SK-N-SH (cell line): ENCODE measurements around the gene CENPF. TPM values are rescaled to one million over a fixed set of nuclear protein-coding genes. Genes with fewer than 3 reads are reported as not detected.

ENCODE experiments used
- CTCF ChIA-PET: fragments of 300-600, 350-600 bp; formaldehyde crosslinking; extraction: SDS; loops from one replicate; lab custom pipeline; 2021; lab: Yijun Ruan, JAX
- POLR2A ChIA-PET: fragments of 350-600 bp; sonication (Branson Sonifier 250); formaldehyde crosslinking; extraction: SDS; loops from one replicate; lab custom pipeline; 2020; ENCODE audit warnings: antibody characterized with exemption, inconsistent platforms; lab: Yijun Ruan, JAX
- DNase-seq: peaks from one replicate; pipeline ENCODE4 v3.0.0; 2012
- H2AFZ ChIP-seq: fragments of 200-600 bp; sonication (generic); 2 replicates; pipeline ENCODE4 v1.8.1; 2016; ENCODE audit warnings: antibody characterized with exemption, mild to moderate bottlenecking, low read depth
- H3F3A ChIP-seq: fragments of 200-600 bp; sonication (generic); replicated peaks from 2 replicates; pipeline ENCODE3; 2016; ENCODE audit warnings: antibody characterized with exemption, mild to moderate bottlenecking; ENCODE audit not compliant: insufficient read depth
- H3K27ac ChIP-seq, 2 experiments: fragments of 200-500 bp in 1 of 2; fragments of 200-600 bp in 1 of 2; sonication (Bioruptor generic) in 1 of 2; sonication (generic), shearing (Covaris generic) in 1 of 2; 2 replicates each; pipeline versions ENCODE4 v1.5.1 to v1.6.1; 2014 to 2016; ENCODE audit warnings: low read depth in 2 of 2, inconsistent platforms in 1 of 2, low read length in 1 of 2, mild to moderate bottlenecking in 1 of 2, mixed read lengths in 1 of 2
- H3K27me3 ChIP-seq: fragments of 200-600 bp; sonication (generic), shearing (Covaris generic); 2 replicates; pipeline ENCODE4 v1.6.1; 2016; ENCODE audit warnings: mixed run types; ENCODE audit not compliant: insufficient read depth
- H3K36me3 ChIP-seq, 2 experiments: fragments of 200-500 bp in 1 of 2; fragments of 200-600 bp in 1 of 2; sonication (Bioruptor generic) in 1 of 2; sonication (generic) in 1 of 2; replicated peaks in 1 of 2; 2 replicates each; pipeline versions ENCODE3 to v1.5.1; 2014 to 2016; ENCODE audit warnings: low read length in 1 of 2, mild to moderate bottlenecking in 1 of 2; ENCODE audit not compliant: insufficient read depth in 2 of 2, control insufficient read depth in 1 of 2
- H3K4me1 ChIP-seq, 2 experiments: fragments of 200-500 bp in 1 of 2; fragments of 200-600 bp in 1 of 2; sonication (Bioruptor generic) in 1 of 2; sonication (generic), shearing (Covaris generic) in 1 of 2; 2 replicates each; pipeline versions ENCODE4 v1.5.1 to v1.6.1; 2014 to 2016; ENCODE audit warnings: low read depth in 1 of 2, low read length in 1 of 2, mixed run types in 1 of 2; ENCODE audit not compliant: insufficient read depth in 2 of 2, control insufficient read depth in 1 of 2
- H3K4me2 ChIP-seq: fragments of 200-600 bp; sonication (generic), shearing (Covaris generic); 2 replicates; pipeline ENCODE4 v1.6.1; 2017; ENCODE audit warnings: mixed run types
- H3K4me3 ChIP-seq, 2 experiments: fragments of 200-500 bp in 1 of 2; fragments of 200-600 bp in 1 of 2; sonication (Bioruptor generic) in 1 of 2; sonication (generic), shearing (Covaris generic) in 1 of 2; 2 replicates each; pipeline versions ENCODE4 v1.5.1 to v1.8.1; 2014 to 2016; ENCODE audit warnings: low read depth in 2 of 2, inconsistent platforms in 1 of 2, low read length in 1 of 2, mild to moderate bottlenecking in 1 of 2, mixed read lengths in 1 of 2, moderate library complexity in 1 of 2
- H3K79me2 ChIP-seq: fragments of 200-600 bp; sonication (generic); 2 replicates; pipeline ENCODE4 v1.8.1; 2017; ENCODE audit warnings: mild to moderate bottlenecking; ENCODE audit not compliant: insufficient read depth
- H3K9ac ChIP-seq: fragments of 200-600 bp; sonication (generic); 2 replicates; pipeline ENCODE4 v1.6.1; 2017; ENCODE audit warnings: mixed run types
- H3K9me2 ChIP-seq: fragments of 200-600 bp; sonication (generic); 2 replicates; pipeline ENCODE4 v1.6.1; 2017; ENCODE audit warnings: mixed run types
- H3K9me3 ChIP-seq: fragments of 200-600 bp; sonication (generic); 2 replicates; pipeline ENCODE4 v1.6.1; 2017; ENCODE audit warnings: mixed run types, mild to moderate bottlenecking, moderate library complexity
- H4K20me1 ChIP-seq: fragments of 200-600 bp; sonication (generic); 2 replicates; pipeline ENCODE4 v1.6.1; 2017; ENCODE audit warnings: mild to moderate bottlenecking, mixed run types; ENCODE audit not compliant: insufficient read depth
- ELF1 ChIP-seq: IDR thresholded peaks from 2 replicates; pipeline ENCODE4 v1.4.0; 2012
- EP300 ChIP-seq, 2 experiments: IDR thresholded peaks; 2 replicates each; pipeline versions ENCODE4 v1.4.0 to v1.6.1; 2012; ENCODE audit warnings: borderline replicate concordance in 1 of 2, low read depth in 1 of 2, low read length in 1 of 2
- EZH2phosphoT487 ChIP-seq: fragments of 200-600 bp; sonication (generic); IDR thresholded peaks from 2 replicates; pipeline ENCODE4 v1.6.1; 2017; ENCODE audit warnings: low read depth, mixed run types, mild to moderate bottlenecking, antibody characterized with exemption, moderate library complexity, borderline replicate concordance
- FOSL2 ChIP-seq: IDR thresholded peaks from 2 replicates; pipeline ENCODE4 v1.4.0; 2012; ENCODE audit warnings: low read depth, mild to moderate bottlenecking, moderate library complexity, borderline replicate concordance
- MAX ChIP-seq: IDR thresholded peaks from 2 replicates; pipeline ENCODE4 v1.4.0; 2012; ENCODE audit warnings: low read depth
- MEF2A ChIP-seq: IDR thresholded peaks from 2 replicates; pipeline ENCODE4 v1.4.0; 2012; ENCODE audit warnings: low read depth, borderline replicate concordance
- NRF1 ChIP-seq: IDR thresholded peaks from 2 replicates; pipeline ENCODE4 v1.6.1; 2012; ENCODE audit warnings: low read depth, mild to moderate bottlenecking, low read length
- POLR2AphosphoS5 ChIP-seq: IDR thresholded peaks from 2 replicates; pipeline ENCODE4 v1.6.1; 2012; ENCODE audit warnings: low read depth, low read length
- RAD21 ChIP-seq: IDR thresholded peaks from 2 replicates; pipeline ENCODE4 v1.6.1; 2012; ENCODE audit warnings: mild to moderate bottlenecking, low read length
- REST ChIP-seq: IDR thresholded peaks from 2 replicates; pipeline ENCODE4 v1.6.1; 2012; ENCODE audit warnings: mild to moderate bottlenecking, low read depth, low read length, moderate library complexity
- RFX5 ChIP-seq: IDR thresholded peaks from 2 replicates; pipeline ENCODE4 v1.6.1; 2012; ENCODE audit warnings: mild to moderate bottlenecking, improper control_type of control experiment, low read length
- RXRA ChIP-seq: IDR thresholded peaks from 2 replicates; pipeline ENCODE4 v1.4.0; 2012; ENCODE audit warnings: low read depth, mild to moderate bottlenecking, borderline replicate concordance
- SIN3A ChIP-seq: IDR thresholded peaks from 2 replicates; pipeline ENCODE4 v1.6.1; 2012; ENCODE audit warnings: low read depth, mild to moderate bottlenecking, low read length, moderate library complexity, borderline replicate concordance
- TAF1 ChIP-seq: IDR thresholded peaks from 2 replicates; pipeline ENCODE4 v1.6.1; 2012; ENCODE audit warnings: low read depth, mild to moderate bottlenecking, low read length, moderate library complexity, borderline replicate concordance
- TEAD4 ChIP-seq: IDR thresholded peaks from 2 replicates; pipeline ENCODE4 v1.4.0; 2012; ENCODE audit warnings: mild to moderate bottlenecking, borderline replicate concordance; ENCODE audit not compliant: insufficient read depth
- YY1 ChIP-seq: IDR thresholded peaks from 2 replicates; pipeline ENCODE4 v1.4.0; 2012; ENCODE audit warnings: low read depth, mild to moderate bottlenecking
- WGBS: methylation state at CpG from one replicate; pipeline ENCODE4 v1.1.6; 2017; ENCODE audit warnings: low lambda C conversion rate; 5-methylcytosine and 5-hydroxymethylcytosine counted together
- polyA plus RNA-seq, 3 experiments: library from polyadenylated mRNA; depleted of rRNA; stranded (reverse); fragments of >200 nt; gene quantifications; 2 replicates each; pipeline ENCODE4 v1.2.3, GENCODE V29; 2012

Gene CENPF
- polyA plus RNA-seq, 1 of the 3 experiments (the other 2 are of a cell fraction) = 14.5 TPM

GRCh38 chr1:214633686-214634085 lies 30.7 kb downstream of the CENPF start:
- no peak overlapping the region for H2AFZ ChIP-seq
- H3K9ac ChIP-seq = no peak overlapping the region
- no peaks in the 10 kb centered on the region for H4K20me1 ChIP-seq
- ChIA-PET CTCF (interaction anchor here (1.0 kb wide), 1 partner anchor 22 kb away, joined by 3 read pairs; no protein-coding TSS in a partner anchor), POLR2A (no interaction called here)
- peaks cover 63 to 73% of the 10 kb centered on the region in 2 experiments for H3K36me3 ChIP-seq
- H3K9me2 ChIP-seq = no peaks in the 10 kb centered on the region
- H3K9me3 ChIP-seq = no peaks in the 10 kb centered on the region
- 88% methylated on average over 5 of the region's 5 CpGs for WGBS
- DNase-seq = no peak
- no peak overlapping the region for H3K27ac ChIP-seq
- H3K27me3 ChIP-seq = no peaks in the 10 kb centered on the region
- peaks cover 5 to 6% of the 10 kb centered on the region in 2 experiments; a peak in 3 of 4 replicates for H3K4me1 ChIP-seq
- no peak overlapping the region for H3K4me3 ChIP-seq
- no peaks in the 10 kb centered on the region for H3F3A ChIP-seq
- H3K4me2 ChIP-seq = no peak overlapping the region
- H3K79me2 ChIP-seq = peaks cover 4% of the 10 kb centered on the region; the same call in 1 of the 2 replicates
- TF ChIP-seq SIN3A (no peak), YY1 (no peak), ELF1 (no peak), MAX (no peak)
- TF ChIP-seq, all 33 proteins: peak for 0

- CTCF ChIA-PET = interaction anchor here (1.0 to 6.4 kb wide), 3 partner anchors 8 to 49 kb away, joined by 3 to 77 read pairs (median 4); no protein-coding TSS in a partner anchor
- H3F3A ChIP-seq = no peaks in the 10 kb centered on the region
- TF ChIP-seq NRF1 (no peak), RXRA (no peak), POLR2AphosphoS5 (no peak), TAF1 (no peak), RAD21 (no peak), EP300 (IDR thresholded peaks at IDR 0.05; ENCODE audit: borderline replicate concordance in 1 of 2, low read depth in 1 of 2, low read length in 1 of 2) (no peak), EZH2phosphoT487 (no peak), TEAD4 (no peak), MEF2A (no peak), RFX5 (no peak), FOSL2 (no peak), REST (no peak)
- TF ChIP-seq, all 33 proteins: peak for 0
Observed at GRCh38 chr1:214634267-214634666, 31.3 kb downstream of the CENPF start.

More at GRCh38 chr1:214634267-214634666, 31.3 kb downstream of the CENPF start:
- no peak for DNase-seq
- no peak overlapping the region for H3K27ac ChIP-seq
- H3K9me2 ChIP-seq = no peaks in the 10 kb centered on the region
- peaks cover 6 to 9% of the 10 kb centered on the region in 2 experiments; a peak in 3 of 4 replicates for H3K4me1 ChIP-seq
- no peak overlapping the region for H3K9ac ChIP-seq
- no peak overlapping the region for H2AFZ ChIP-seq
- H3K36me3 ChIP-seq = peaks cover 60 to 76% of the 10 kb centered on the region in 2 experiments
- no peaks in the 10 kb centered on the region for H3K27me3 ChIP-seq
- no peaks in the 10 kb centered on the region; the same call in 1 of the 2 replicates for H3K79me2 ChIP-seq
- no peaks in the 10 kb centered on the region for H3K9me3 ChIP-seq
- no peak overlapping the region for H3K4me2 ChIP-seq
- no peaks in the 10 kb centered on the region for H4K20me1 ChIP-seq
- H3K4me3 ChIP-seq = no peak overlapping the region
- POLR2A ChIA-PET = no interaction called here
